GM23338 (cell line): ENCODE data around the gene VOPP1. TPM values are rescaled to one million over a fixed set of nuclear protein-coding genes. Genes with fewer than 3 reads are reported as not detected.

Source experiments
- ATAC-seq: fragments of 200-7000 bp; cut with Tn5 transposase; 3 replicates; pipeline ENCODE4 v1.9.1; 2020
- DNase-seq: peaks from one replicate; pipeline ENCODE4 v3.0.0-alpha.2; 2015; ENCODE audit warnings: low spot score
- H2AFZ ChIP-seq: fragments of 200-600 bp; sonication (generic); 2 replicates; pipeline ENCODE4 v1.8.0; 2016; ENCODE audit warnings: antibody characterized with exemption, mild to moderate bottlenecking, moderate library complexity
- H3F3A ChIP-seq: fragments of 200-600 bp; sonication (generic); replicated peaks from 2 replicates; pipeline ENCODE4 v1.8.0; 2017; ENCODE audit warnings: antibody characterized with exemption, mixed run types, low read depth
- H3K27ac ChIP-seq: fragments of 200-600 bp; sonication (generic); 2 replicates; pipeline ENCODE4 v1.6.1; 2016; ENCODE audit warnings: low read depth
- H3K27me3 ChIP-seq: fragments of 200-600 bp; sonication (generic); 2 replicates; pipeline ENCODE4 v1.8.0; 2016; ENCODE audit warnings: mild to moderate bottlenecking, mixed run types, moderate library complexity; ENCODE audit not compliant: insufficient read depth
- H3K36me3 ChIP-seq: fragments of 200-600 bp; sonication (generic); 2 replicates; pipeline ENCODE4 v1.8.0; 2016; ENCODE audit warnings: mild to moderate bottlenecking; ENCODE audit not compliant: insufficient read depth
- H3K4me1 ChIP-seq: fragments of 200-600 bp; sonication (generic); 2 replicates; pipeline ENCODE4 v1.8.0; 2016; ENCODE audit warnings: mild to moderate bottlenecking, moderate library complexity; ENCODE audit not compliant: insufficient read depth
- H3K4me2 ChIP-seq: fragments of 200-600 bp; sonication (generic); 2 replicates; pipeline ENCODE4 v1.7.1; 2017; ENCODE audit warnings: mixed run types
- H3K4me3 ChIP-seq: fragments of 200-600 bp; sonication (generic); 2 replicates; pipeline ENCODE4 v1.6.1; 2016; ENCODE audit warnings: mixed run types
- H3K79me2 ChIP-seq: fragments of 200-600 bp; sonication (generic); replicated peaks from 2 replicates; pipeline ENCODE4 v1.8.0; 2017; ENCODE audit warnings: mild to moderate bottlenecking; ENCODE audit not compliant: insufficient read depth
- H3K9me2 ChIP-seq: fragments of 200-600 bp; sonication (generic); 2 replicates; pipeline ENCODE4 v1.8.0; 2017; ENCODE audit not compliant: insufficient read depth
- H4K20me1 ChIP-seq: fragments of 200-600 bp; sonication (generic); replicated peaks from 2 replicates; pipeline ENCODE4 v1.8.0; 2017; ENCODE audit warnings: mild to moderate bottlenecking; ENCODE audit not compliant: insufficient read depth
- H3K27ac Mint-ChIP-seq: 2 replicates; pipeline ENCODE4 v1.8.0; 2020; ENCODE audit warnings: inconsistent platforms, mild to moderate bottlenecking, moderate library complexity, mixed read lengths
- H3K27me3 Mint-ChIP-seq: 3 replicates; pipeline ENCODE4 v1.8.0; 2022; ENCODE audit warnings: low read depth, mild to moderate bottlenecking, moderate library complexity, mixed read lengths, inconsistent platforms; ENCODE audit not compliant: insufficient read depth, poor library complexity
- H3K36me3 Mint-ChIP-seq: 3 replicates; pipeline ENCODE4 v1.8.0; 2021; ENCODE audit warnings: low read depth, mild to moderate bottlenecking, inconsistent platforms, moderate library complexity, mixed read lengths
- H3K4me1 Mint-ChIP-seq: 3 replicates; pipeline ENCODE4 v1.8.0; 2020; ENCODE audit warnings: mild to moderate bottlenecking, inconsistent platforms, mixed read lengths
- H3K4me3 Mint-ChIP-seq: 3 replicates; pipeline ENCODE4 v1.8.0; 2021; ENCODE audit warnings: moderate library complexity, mild to moderate bottlenecking, inconsistent platforms, mixed read lengths
- H3K9me3 Mint-ChIP-seq: 3 replicates; pipeline ENCODE4 v1.8.0; 2020; ENCODE audit warnings: moderate library complexity, mild to moderate bottlenecking, inconsistent platforms, mixed read lengths
- CREB1 ChIP-seq: fragments of 250-450 bp; sonication (Bioruptor Pico); IDR thresholded peaks from 2 replicates; pipeline ENCODE4 v1.5.0; 2020; ENCODE audit warnings: low read depth, mild to moderate bottlenecking, moderate library complexity
- EZH2 ChIP-seq: fragments of 200-600 bp; sonication (generic); IDR thresholded peaks from one replicate; pipeline ENCODE4 v1.8.0; 2017; ENCODE audit warnings: antibody characterized with exemption, mild to moderate bottlenecking, low read depth; ENCODE audit not compliant: unreplicated experiment
- EZH2phosphoT487 ChIP-seq: fragments of 200-600 bp; sonication (generic); IDR thresholded peaks from one replicate; pipeline ENCODE4 v1.8.1; 2018; ENCODE audit warnings: antibody characterized with exemption; ENCODE audit not compliant: unreplicated experiment
- JUNB ChIP-seq: IDR thresholded peaks from one replicate; pipeline ENCODE4 v1.6.1; 2016; ENCODE audit warnings: antibody characterized with exemption; ENCODE audit not compliant: unreplicated experiment
- NANOG ChIP-seq: IDR thresholded peaks from 2 replicates; pipeline ENCODE4 v1.6.1; 2016; ENCODE audit warnings: antibody characterized with exemption, borderline replicate concordance
- STAT1 ChIP-seq: IDR thresholded peaks from one replicate; pipeline ENCODE4 v1.6.1; 2016; ENCODE audit warnings: antibody characterized with exemption; ENCODE audit not compliant: unreplicated experiment
- ZNF114 ChIP-seq: fragments of 250-450 bp; sonication (Bioruptor Pico); IDR thresholded peaks from 2 replicates; pipeline ENCODE4 v1.5.0; 2020; ENCODE audit warnings: mild to moderate bottlenecking, moderate library complexity
- ZNF331 ChIP-seq: fragments of 250-450 bp; sonication (Bioruptor Pico); IDR thresholded peaks from 2 replicates; pipeline ENCODE4 v1.5.0; 2020; ENCODE audit warnings: low read depth, mild to moderate bottlenecking, moderate library complexity
- ZNF462 ChIP-seq: fragments of 250-450 bp; sonication (Bioruptor Pico); IDR thresholded peaks from 2 replicates; pipeline ENCODE4 v1.5.0; 2020; ENCODE audit warnings: mild to moderate bottlenecking, moderate library complexity
- polyA plus RNA-seq: library from polyadenylated mRNA; unstranded; fragments of >200 nt; fragmentation: Nextera tagmentation; extraction: Ambion mirVana; gene quantifications from 2 replicates; pipeline ENCODE4 v1.2.1, GENCODE V29; 2016
- total RNA-seq: library from RNA; depleted of rRNA; stranded (reverse); fragments of >200 nt; shearing (Covaris generic); gene quantifications from 2 replicates; pipeline ENCODE4 v1.2.3, GENCODE V29; 2014
- TF ChIP-seq, protein P1 (sequence below): IDR thresholded peaks from 2 replicates; pipeline ENCODE4 v1.6.1; 2016; ENCODE audit warnings: antibody characterized with exemption

VOPP1 gene
- total and polyA plus RNA-seq, 2 experiments from 2014 or later = 28.2 to 73.7 TPM

GRCh38 chr7:55534916-55535590 is 37.2 kb downstream of the VOPP1 start:
- H3K9me2 ChIP-seq = no peaks in the 10 kb centered on the region
- TF ChIP-seq NANOG (no peak), STAT1 (no peak), CREB1 (no peak), ZNF462 (CRISPR knock-in tag) (no peak), ZNF331 (CRISPR knock-in tag) (no peak), EZH2 (no peak), JUNB (no peak), ZNF114 (no peak), EZH2phosphoT487 (no peak)
- TF ChIP-seq, protein P1, sequence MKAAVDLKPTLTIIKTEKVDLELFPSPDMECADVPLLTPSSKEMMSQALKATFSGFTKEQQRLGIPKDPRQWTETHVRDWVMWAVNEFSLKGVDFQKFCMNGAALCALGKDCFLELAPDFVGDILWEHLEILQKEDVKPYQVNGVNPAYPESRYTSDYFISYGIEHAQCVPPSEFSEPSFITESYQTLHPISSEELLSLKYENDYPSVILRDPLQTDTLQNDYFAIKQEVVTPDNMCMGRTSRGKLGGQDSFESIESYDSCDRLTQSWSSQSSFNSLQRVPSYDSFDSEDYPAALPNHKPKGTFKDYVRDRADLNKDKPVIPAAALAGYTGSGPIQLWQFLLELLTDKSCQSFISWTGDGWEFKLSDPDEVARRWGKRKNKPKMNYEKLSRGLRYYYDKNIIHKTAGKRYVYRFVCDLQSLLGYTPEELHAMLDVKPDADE = no peak
- no peaks in the 10 kb centered on the region for H3K36me3 ChIP-seq
- Mint-ChIP-seq H3K4me3 (no peak overlapping the region), H3K27me3 (peaks cover 7% of the 10 kb centered on the region), H3K36me3 (no peaks in the 10 kb centered on the region), H3K9me3 (no peaks in the 10 kb centered on the region), H3K4me1 (peaks cover 80% of the 10 kb centered on the region), H3K27ac (no peak overlapping the region)
- H3K4me2 ChIP-seq = no peak overlapping the region
- ATAC-seq (peak; percentile 14), DNase-seq (no peak)
- no peak overlapping the region for H2AFZ ChIP-seq
- H4K20me1 ChIP-seq = peaks cover 6% of the 10 kb centered on the region
- peaks cover 92% of the 10 kb centered on the region for H3K79me2 ChIP-seq
- no peaks in the 10 kb centered on the region for H3F3A ChIP-seq
- H3K27me3 ChIP-seq = no peaks in the 10 kb centered on the region
- H3K27ac ChIP-seq = no peak overlapping the region
- peaks cover 49% of the 10 kb centered on the region for H3K4me1 ChIP-seq
- H3K4me3 ChIP-seq = no peak overlapping the region
